Measurements from ENCODE around the gene WDR89. TPM values are rescaled to one million over a fixed set of nuclear protein-coding genes. Genes with fewer than 3 reads are reported as not detected.

The WDR89 gene
- total RNA-seq, 2 experiments from 2014 or later, result 21.8 to 21.9 TPM

DNA sequence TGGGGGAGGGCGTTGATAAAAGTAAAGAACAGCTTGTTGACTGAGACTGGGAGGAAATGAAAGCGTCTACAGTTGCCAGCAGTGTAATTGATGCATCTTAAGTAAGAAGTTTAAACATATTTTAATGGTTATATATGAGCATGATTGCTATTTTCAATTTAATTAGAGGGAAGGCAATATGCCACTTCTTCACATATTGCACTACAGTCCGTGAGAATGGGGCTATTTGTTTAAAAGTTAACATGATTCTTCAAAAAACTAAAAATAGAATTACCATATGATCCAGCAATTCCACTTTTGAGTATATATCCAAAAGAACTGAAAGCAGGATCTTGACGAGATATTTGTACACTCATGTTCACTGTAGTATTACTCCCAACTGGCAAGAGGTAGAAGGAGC lies 60.2 kb downstream of the WDR89 start:
- POLR2A ChIA-PET, result no interaction called here

DNA sequence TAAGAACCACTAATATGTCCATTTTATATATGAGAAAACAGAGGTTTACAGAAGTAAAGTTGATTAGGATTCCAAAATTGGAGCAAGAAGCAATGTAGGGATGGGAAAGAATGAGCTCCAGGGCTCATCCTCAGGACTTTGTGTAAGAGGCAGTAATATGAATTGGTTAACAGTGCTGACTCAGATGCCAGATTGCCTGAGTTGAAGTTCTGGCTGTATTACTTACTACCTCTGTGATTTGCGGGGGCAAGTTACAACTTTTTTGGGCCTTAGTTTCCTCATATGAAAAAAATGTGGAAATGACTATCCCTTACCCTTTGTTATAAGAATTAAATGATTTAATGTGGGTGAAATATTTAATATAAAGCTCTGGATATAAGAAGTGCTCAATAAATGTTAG lies 63.4 kb downstream of the WDR89 start:
- H3K27me3 Mint-ChIP-seq (ENCODE audit: low read depth), result peaks cover 3% of the 10 kb centered on the region
- CTCF ChIA-PET, result no interaction called here

More for the DNA sequence above, 60.2 kb downstream of the WDR89 start:
- no peak overlapping the region for H3K27ac Mint-ChIP-seq
- CTCF ChIA-PET, result no interaction called here
- no peak overlapping the region for H3K4me3 Mint-ChIP-seq
- H3K9me3 Mint-ChIP-seq (ENCODE audit: insufficient read depth), result no peaks in the 10 kb centered on the region
- no peaks in the 10 kb centered on the region for H3K36me3 Mint-ChIP-seq (ENCODE audit: low read depth)
- H3K27me3 Mint-ChIP-seq (ENCODE audit: low read depth), result peaks cover 4% of the 10 kb centered on the region
- no peaks in the 10 kb centered on the region for H3K4me1 Mint-ChIP-seq (ENCODE audit: low read depth)
- DNase-seq (no peak), ATAC-seq (no peak)

DNA sequence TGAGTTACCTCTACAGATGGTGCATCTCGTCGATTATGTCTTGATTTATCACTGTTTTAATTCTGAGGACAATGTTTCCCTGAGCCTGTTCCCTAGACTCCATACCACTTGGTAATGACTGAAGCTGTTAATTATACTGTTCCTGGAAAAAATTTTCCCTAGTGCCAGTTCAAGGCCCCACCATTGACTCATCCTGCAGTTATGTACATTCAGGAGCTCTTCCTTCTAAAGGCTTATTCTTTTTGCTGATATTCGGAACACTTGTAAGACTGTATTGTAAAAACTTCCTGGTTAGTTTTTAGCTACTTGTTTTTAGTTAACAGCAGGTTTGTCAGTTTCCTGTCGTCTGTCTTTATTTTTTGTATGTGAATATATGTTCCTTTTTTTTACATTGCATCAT lies 68.1 kb downstream of the WDR89 start:
- CTCF ChIA-PET, result interaction anchor here (0.8 kb wide), 1 partner anchor 185 kb away, joined by 3 read pairs; no protein-coding TSS in a partner anchor
- peaks cover 6% of the 10 kb centered on the region for H3K27me3 Mint-ChIP-seq (ENCODE audit: low read depth)
- no peak for DNase-seq
- no peak overlapping the region for H3K4me3 Mint-ChIP-seq
- H3K27ac Mint-ChIP-seq, result no peak overlapping the region
- no peaks in the 10 kb centered on the region for H3K4me1 Mint-ChIP-seq (ENCODE audit: low read depth)
- no peak for ATAC-seq
- no peaks in the 10 kb centered on the region for H3K36me3 Mint-ChIP-seq (ENCODE audit: low read depth)
- POLR2A ChIA-PET, result no interaction called here
- no peaks in the 10 kb centered on the region for H3K9me3 Mint-ChIP-seq (ENCODE audit: insufficient read depth)

More for the DNA sequence above, 63.4 kb downstream of the WDR89 start:
- Mint-ChIP-seq H3K9me3 (ENCODE audit: insufficient read depth) (no peaks in the 10 kb centered on the region), H3K36me3 (ENCODE audit: low read depth) (no peaks in the 10 kb centered on the region), H3K4me3 (no peak overlapping the region), H3K4me1 (ENCODE audit: low read depth) (no peaks in the 10 kb centered on the region), H3K27ac (no peak overlapping the region)
- POLR2A ChIA-PET, result interaction anchor here (0.7 kb wide), 1 partner anchor 11 kb away, joined by 3 read pairs; no protein-coding TSS in a partner anchor
- no peak for ATAC-seq
- no peak for DNase-seq

DNA sequence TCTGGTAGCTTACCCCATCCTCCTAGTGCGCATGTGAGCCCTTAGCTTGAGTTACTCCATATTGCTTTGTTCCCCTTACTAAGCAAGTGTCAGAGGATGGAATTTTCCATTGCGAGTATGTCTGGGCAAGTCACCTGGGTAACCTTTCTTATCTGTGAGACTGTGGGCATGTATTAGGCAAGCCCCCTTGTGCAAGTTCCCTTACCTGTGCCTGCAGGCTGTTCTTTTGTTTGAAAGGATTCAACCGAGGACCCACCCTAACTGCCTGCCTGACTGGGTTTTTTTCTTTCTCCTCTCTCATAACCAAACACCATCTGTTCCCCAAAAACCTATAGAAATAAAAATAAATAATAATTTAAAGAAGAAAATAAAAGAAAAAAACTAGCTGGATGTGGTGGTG lies 76.2 kb downstream of the WDR89 start:
- Mint-ChIP-seq H3K9me3 (ENCODE audit: insufficient read depth) (no peaks in the 10 kb centered on the region), H3K4me1 (ENCODE audit: low read depth) (no peaks in the 10 kb centered on the region), H3K27me3 (ENCODE audit: low read depth) (peaks cover 11% of the 10 kb centered on the region), H3K27ac (no peak overlapping the region), H3K36me3 (ENCODE audit: low read depth) (no peaks in the 10 kb centered on the region), H3K4me3 (no peak overlapping the region)
- ChIA-PET POLR2A (no interaction called here), CTCF (no interaction called here)
- no peak for ATAC-seq
- DNase-seq, result no peak

DNA sequence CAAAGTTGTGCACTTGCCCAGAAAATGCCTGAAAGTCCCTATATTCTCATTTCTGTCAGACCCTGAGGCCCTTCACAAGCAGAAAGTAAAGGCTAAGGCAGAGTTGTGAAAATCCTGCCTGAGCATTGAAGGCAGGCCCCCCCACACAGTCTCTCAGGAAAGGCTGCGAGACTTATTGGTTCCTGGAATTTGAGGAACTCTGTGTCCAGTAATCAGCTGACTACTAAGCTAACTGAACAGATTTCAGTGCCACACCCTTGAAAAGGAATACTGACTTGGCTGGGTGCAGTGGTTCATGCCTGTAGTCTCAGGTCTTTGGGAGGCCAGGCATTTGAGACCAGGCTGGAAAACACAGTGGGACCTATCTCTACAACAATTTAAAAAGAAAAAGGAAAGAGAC lies 77.4 kb downstream of the WDR89 start:
- H3K4me1 Mint-ChIP-seq (ENCODE audit: low read depth), result no peaks in the 10 kb centered on the region
- H3K4me3 Mint-ChIP-seq, result no peak overlapping the region
- H3K36me3 Mint-ChIP-seq (ENCODE audit: low read depth), result no peaks in the 10 kb centered on the region
- ChIA-PET POLR2A (no interaction called here), CTCF (no interaction called here)
- peaks cover 11% of the 10 kb centered on the region for H3K27me3 Mint-ChIP-seq (ENCODE audit: low read depth)
- ATAC-seq (no peak), DNase-seq (no peak)
- no peak overlapping the region for H3K27ac Mint-ChIP-seq
- H3K9me3 Mint-ChIP-seq (ENCODE audit: insufficient read depth), result no peaks in the 10 kb centered on the region

DNA sequence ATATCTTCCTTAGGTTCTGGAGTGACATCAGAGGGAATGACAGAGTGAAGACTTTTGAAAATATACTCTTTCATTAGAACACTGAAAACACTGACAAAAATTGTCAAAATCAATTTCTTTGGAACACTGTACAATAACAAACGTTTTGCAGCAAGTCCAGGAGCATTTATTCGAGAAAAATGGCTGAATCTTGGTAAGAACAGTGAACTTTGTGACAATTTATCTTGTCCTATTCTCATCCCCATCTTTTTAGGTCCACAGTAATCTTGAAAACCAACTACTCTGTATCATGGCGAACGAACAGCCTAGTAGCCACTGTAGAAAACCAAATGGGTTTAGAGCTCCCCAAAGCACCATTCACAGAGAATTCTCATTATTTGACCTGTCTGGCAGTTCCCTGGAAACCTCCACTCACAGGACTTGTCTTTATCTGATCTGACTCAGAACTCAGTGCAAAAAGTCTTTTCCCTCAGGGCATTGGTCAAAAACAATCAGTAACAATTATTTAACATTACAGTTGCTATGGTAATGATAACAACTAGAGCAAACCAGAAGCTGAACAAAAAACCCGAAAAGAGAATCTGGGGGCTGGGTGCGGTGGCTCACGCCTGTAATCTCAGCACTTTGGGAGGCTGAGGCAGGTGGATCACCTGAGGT lies 78.2 kb downstream of the WDR89 start:
- ATAC-seq (no peak), DNase-seq (no peak)
- Mint-ChIP-seq H3K4me3 (no peak overlapping the region), H3K27me3 (ENCODE audit: low read depth) (peaks cover 11% of the 10 kb centered on the region), H3K27ac (no peak overlapping the region), H3K4me1 (ENCODE audit: low read depth) (no peaks in the 10 kb centered on the region), H3K9me3 (ENCODE audit: insufficient read depth) (no peaks in the 10 kb centered on the region), H3K36me3 (ENCODE audit: low read depth) (no peaks in the 10 kb centered on the region)
- ChIA-PET POLR2A (no interaction called here), CTCF (no interaction called here)

DNA sequence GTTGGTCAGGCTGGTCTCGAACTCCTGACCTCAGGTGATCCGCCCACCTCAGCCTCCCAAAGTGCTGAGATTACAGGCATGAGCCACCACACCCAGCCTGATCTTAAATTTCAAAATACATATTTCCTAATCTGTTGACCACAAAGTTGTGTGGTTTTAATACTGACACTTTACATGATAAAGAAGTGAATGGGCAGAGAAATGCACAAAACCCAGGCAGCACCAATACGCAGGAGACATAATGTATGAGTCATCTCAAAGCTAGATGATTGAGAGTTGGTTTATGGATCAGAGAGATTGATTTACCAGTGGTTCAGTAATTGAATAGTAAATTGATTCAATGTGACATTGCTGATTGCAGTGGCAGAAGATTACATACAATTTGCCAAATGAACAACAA lies 79.3 kb downstream of the WDR89 start:
- Mint-ChIP-seq H3K27ac (no peak overlapping the region), H3K36me3 (ENCODE audit: low read depth) (no peaks in the 10 kb centered on the region), H3K9me3 (ENCODE audit: insufficient read depth) (no peaks in the 10 kb centered on the region), H3K4me1 (ENCODE audit: low read depth) (no peaks in the 10 kb centered on the region), H3K4me3 (no peak overlapping the region), H3K27me3 (ENCODE audit: low read depth) (peaks cover 12% of the 10 kb centered on the region)
- no peak for ATAC-seq
- ChIA-PET POLR2A (no interaction called here), CTCF (no interaction called here)
- no peak for DNase-seq

DNA sequence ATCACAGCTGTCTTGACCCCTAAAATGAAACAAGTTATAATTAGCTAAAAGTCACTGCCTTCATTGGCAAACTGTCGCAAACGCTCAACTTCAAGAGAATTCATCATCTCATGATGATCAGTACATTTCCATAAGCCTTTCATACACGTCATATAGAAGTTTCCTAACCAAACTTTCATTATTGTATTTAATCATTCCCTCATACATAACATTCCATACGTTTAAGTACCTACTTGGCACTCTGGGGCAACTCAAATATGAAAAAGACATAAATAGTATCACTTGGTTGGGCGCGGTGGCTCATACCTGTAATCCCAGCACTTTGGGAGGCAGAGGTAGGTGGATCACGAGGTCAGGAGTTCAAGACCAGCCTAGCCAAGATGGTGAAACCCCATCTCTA lies 86.1 kb downstream of the WDR89 start:
- ATAC-seq (no peak), DNase-seq (no peak)
- no peaks in the 10 kb centered on the region for H3K4me1 Mint-ChIP-seq (ENCODE audit: low read depth)
- POLR2A ChIA-PET, result no interaction called here
- H3K9me3 Mint-ChIP-seq (ENCODE audit: insufficient read depth), result no peaks in the 10 kb centered on the region
- H3K27ac Mint-ChIP-seq, result no peak overlapping the region
- peaks cover 7% of the 10 kb centered on the region for H3K27me3 Mint-ChIP-seq (ENCODE audit: low read depth)
- no peak overlapping the region for H3K4me3 Mint-ChIP-seq
- CTCF ChIA-PET, result interaction anchor here (0.7 kb wide), 1 partner anchor 137 kb away, joined by 3 read pairs; no protein-coding TSS in a partner anchor
- no peaks in the 10 kb centered on the region for H3K36me3 Mint-ChIP-seq (ENCODE audit: low read depth)

DNA sequence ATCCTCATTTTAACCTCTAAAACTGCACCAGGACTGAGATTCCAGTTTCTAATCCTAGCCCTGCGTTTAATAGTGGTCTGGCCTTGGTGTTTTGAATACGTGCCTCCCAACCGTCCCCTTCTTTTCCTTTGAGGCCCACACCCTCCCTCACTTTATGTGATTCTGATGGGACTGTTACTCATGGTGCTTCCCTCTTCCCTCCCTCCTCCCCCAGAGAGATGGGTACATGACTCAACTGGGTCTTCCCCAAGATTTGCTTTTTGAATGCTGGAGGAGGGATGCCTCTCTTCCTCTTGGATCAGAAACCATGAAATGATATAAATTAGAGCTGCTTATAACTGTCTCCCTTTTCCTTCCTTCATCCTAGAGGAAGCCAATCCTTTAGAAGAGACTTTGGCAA lies 90.3 kb downstream of the WDR89 start:
- no peak overlapping the region for H3K27ac Mint-ChIP-seq
- peaks cover 8% of the 10 kb centered on the region for H3K27me3 Mint-ChIP-seq (ENCODE audit: low read depth)
- no peak overlapping the region for H3K4me3 Mint-ChIP-seq
- no peak for ATAC-seq
- no peaks in the 10 kb centered on the region for H3K9me3 Mint-ChIP-seq (ENCODE audit: insufficient read depth)
- H3K36me3 Mint-ChIP-seq (ENCODE audit: low read depth), result no peaks in the 10 kb centered on the region
- ChIA-PET CTCF (no interaction called here), POLR2A (interaction anchor here (1.1 kb wide), 1 partner anchor 8 kb away, joined by 3 read pairs; the partner anchor contains the start of gene PPP2R5E)
- H3K4me1 Mint-ChIP-seq (ENCODE audit: low read depth), result no peaks in the 10 kb centered on the region
- DNase-seq, result no peak

DNA sequence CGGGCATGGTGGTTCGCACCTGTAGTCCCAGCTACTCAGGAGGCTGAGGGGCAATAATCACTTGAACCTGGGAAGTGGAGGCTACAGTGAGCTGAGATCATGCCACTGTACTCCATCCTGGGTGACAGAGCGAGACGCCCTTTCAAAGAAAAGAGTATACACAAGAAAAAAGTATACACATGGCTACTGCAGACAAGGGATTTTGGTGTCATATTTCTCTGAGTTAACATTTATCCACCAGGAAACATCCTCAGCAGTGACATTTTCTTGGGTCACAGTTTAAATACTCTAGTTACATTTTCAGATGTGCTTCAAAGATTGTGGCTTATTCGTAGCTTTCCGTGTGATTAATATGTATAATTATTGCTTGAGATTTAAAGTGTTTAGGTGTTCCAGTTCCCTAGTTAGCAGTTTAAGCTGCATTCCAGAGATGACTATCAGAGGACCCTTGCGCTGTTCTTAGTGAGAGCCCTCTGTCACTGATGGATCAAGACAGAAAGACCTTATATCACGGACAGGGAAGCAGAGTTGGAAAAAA lies 93.8 kb downstream of the WDR89 start:
- Mint-ChIP-seq H3K36me3 (ENCODE audit: low read depth) (no peaks in the 10 kb centered on the region), H3K9me3 (ENCODE audit: insufficient read depth) (no peaks in the 10 kb centered on the region), H3K4me1 (ENCODE audit: low read depth) (peaks cover 12% of the 10 kb centered on the region), H3K27me3 (ENCODE audit: low read depth) (peaks cover 4% of the 10 kb centered on the region), H3K4me3 (no peak overlapping the region), H3K27ac (no peak overlapping the region)
- ATAC-seq, result no peak
- CTCF ChIA-PET, result interaction anchor here (1.0 kb wide), 1 partner anchor 168 kb away, joined by 5 read pairs; no protein-coding TSS in a partner anchor
- no peak for DNase-seq
- POLR2A ChIA-PET, result no interaction called here

Other genes with a start within 250 kb of the WDR89 start
- 10 to 100 TPM; 49.7 to 50.4 TPM for gene PPP2R5E, start 98.5 kb downstream of the WDR89 start, total RNA-seq
- 10 to 100 TPM; 18.2 to 19.9 TPM for gene SGPP1, start 86.2 kb upstream of the WDR89 start, total RNA-seq
- gene SYNE2, start 211.1 kb upstream of the WDR89 start, total RNA-seq, result 100 to 1,000 TPM; 198 to 206 TPM

All from activated CD8-positive, alpha-beta T cell treated with anti-CD3 and anti-CD28 coated beads, Interleukin-2, amount 10 ng/mL, durations not matched to agents 7 days and 5 days (primary cell).